Thoracic aorta (tissue), 2 donors: Measurements from ENCODE around the gene SMIM1. TPM values are rescaled to one million over a fixed set of nuclear protein-coding genes. Genes with fewer than 3 reads are reported as not detected.

Experiments
- ATAC-seq: fragments of 150-250 bp; one replicate; pipeline ENCODE4 v1.8.0; 2017; ENCODE audit warnings: low read depth; ENCODE audit not compliant: insufficient number of reproducible peaks, low FRiP score
- DNase-seq: peaks from one replicate; pipeline ENCODE4 v3.0.0-alpha.2; 2020; ENCODE audit warnings: low spot score
- H3K27ac ChIP-seq, 2 donors: fragments of 200-600 bp; sonication (generic); 1 replicate in 1 of 2; 2 replicates in 1 of 2; pipeline ENCODE4 v1.5.1; 2016; ENCODE audit warnings: mild to moderate bottlenecking in 2 of 2, moderate library complexity in 2 of 2
- H3K27me3 ChIP-seq: fragments of 200-600 bp; sonication (generic); replicated peaks from 2 replicates; pipeline ENCODE4 v1.6.0; 2016; ENCODE audit warnings: mild to moderate bottlenecking; ENCODE audit not compliant: insufficient read depth
- H3K36me3 ChIP-seq: fragments of 200-600 bp; sonication (generic); one replicate; pipeline ENCODE4 v1.5.1; 2016
- H3K4me1 ChIP-seq, 2 donors: fragments of 200-600 bp; sonication (generic); 1 replicate in 1 of 2; 2 replicates in 1 of 2; pipeline versions ENCODE4 v1.5.1 to v1.6.0; 2016; ENCODE audit warnings: low read depth in 2 of 2, mild to moderate bottlenecking in 1 of 2; ENCODE audit not compliant: control insufficient read depth in 1 of 2
- H3K4me3 ChIP-seq: fragments of 200-600 bp; sonication (generic); 2 replicates; pipeline ENCODE4 v1.5.1; 2016; ENCODE audit warnings: mild to moderate bottlenecking
- H3K9me3 ChIP-seq: fragments of 200-600 bp; sonication (generic); 2 replicates; pipeline ENCODE4 v1.5.1; 2016
- CTCF ChIP-seq: fragments of 200-600 bp; sonication (generic); IDR thresholded peaks from one replicate; pipeline ENCODE4 v1.5.1; 2019; ENCODE audit warnings: antibody characterized with exemption
- total RNA-seq, 2 donors: library from RNA; depleted of rRNA; stranded (reverse); fragments of >200 nt; gene quantifications; one replicate each; pipeline versions ENCODE4 v1.1.0 to v1.2.3, GENCODE V29; 2016

SMIM1 gene
- total RNA-seq, 2 donors from 2014 or later, result 2.6 to 4.6 TPM

GRCh38 chr1:3749512-3749911, 23.0 kb upstream of the SMIM1 start:
- no peak for TF ChIP-seq CTCF
- no peaks in the 10 kb centered on the region for H3K27me3 ChIP-seq
- no peaks in the 10 kb centered on the region for H3K9me3 ChIP-seq
- H3K27ac ChIP-seq, result no peak overlapping the region
- ATAC-seq (no peak), DNase-seq (no peak)
- peaks cover 9 to 11% of the 10 kb centered on the region in 2 donors for H3K4me1 ChIP-seq
- no peaks in the 10 kb centered on the region for H3K36me3 ChIP-seq
- no peak overlapping the region for H3K4me3 ChIP-seq

- no peaks in the 10 kb centered on the region for H3K36me3 ChIP-seq
- ATAC-seq (no peak), DNase-seq (no peak)
- H3K27ac ChIP-seq, result no peak overlapping the region
- H3K4me3 ChIP-seq, result no peak overlapping the region
- no peaks in the 10 kb centered on the region for H3K27me3 ChIP-seq
- peaks cover 9 to 11% of the 10 kb centered on the region in 2 donors for H3K4me1 ChIP-seq
- no peaks in the 10 kb centered on the region for H3K9me3 ChIP-seq
- no peak for TF ChIP-seq CTCF
These were observed 21.8 kb upstream of the SMIM1 start for GRCh38 chr1:3750741-3751140.

- H3K9me3 ChIP-seq, result no peaks in the 10 kb centered on the region
- H3K27ac ChIP-seq, result no peak within 1 kb of the TSS
- peaks cover 5% of the 10 kb centered on the region in 2 donors for H3K4me1 ChIP-seq
- no peaks in the 10 kb centered on the region for H3K36me3 ChIP-seq
- no peak for TF ChIP-seq CTCF
- DNase-seq (no peak), ATAC-seq (no peak)
- H3K4me3 ChIP-seq, result no peak within 1 kb of the TSS
- no peaks in the 10 kb centered on the region for H3K27me3 ChIP-seq
These were observed 20.1 kb upstream of the SMIM1 start, which contains the start of gene CCDC27 for GRCh38 chr1:3752400-3752945. TSS of gene CCDC27 (plus strand) at chr1:3752450. CDS start at chr1:3752482, 32 bp downstream.

- H3K27ac ChIP-seq, result no peak overlapping the region
- H3K4me1 ChIP-seq, result no peaks in the 10 kb centered on the region
- no peak for TF ChIP-seq CTCF
- H3K27me3 ChIP-seq, result no peaks in the 10 kb centered on the region
- DNase-seq, result no peak
- H3K36me3 ChIP-seq, result no peaks in the 10 kb centered on the region
- H3K4me3 ChIP-seq, result no peak overlapping the region
- ATAC-seq, result no peak
- no peaks in the 10 kb centered on the region for H3K9me3 ChIP-seq
These were observed 18.7 kb upstream of the SMIM1 start for GRCh38 chr1:3753656-3754454.

GRCh38 chr1:3756394-3756793, 16.2 kb upstream of the SMIM1 start:
- no peaks in the 10 kb centered on the region for H3K9me3 ChIP-seq
- DNase-seq (no peak), ATAC-seq (no peak)
- H3K27me3 ChIP-seq, result no peaks in the 10 kb centered on the region
- no peak for TF ChIP-seq CTCF
- H3K4me3 ChIP-seq, result no peak overlapping the region
- no peaks in the 10 kb centered on the region for H3K36me3 ChIP-seq
- H3K4me1 ChIP-seq, result no peaks in the 10 kb centered on the region
- no peak overlapping the region for H3K27ac ChIP-seq
